Smooth muscle cell (in vitro differentiated cells): ENCODE results near the gene LDB2. TPM values are rescaled to one million over a fixed set of nuclear protein-coding genes. Genes with fewer than 3 reads are reported as not detected.

Experiments
- DNase-seq: peaks from one replicate; lab custom pipeline; 2025; ENCODE audit not compliant: unreplicated experiment; lab: John Stamatoyannopoulos, UW
- H2AFZ ChIP-seq: fragments of 200-600 bp; sonication (generic); 2 replicates; pipeline ENCODE4 v1.6.0; 2016; ENCODE audit warnings: antibody characterized with exemption, low read depth, mild to moderate bottlenecking
- H3F3A ChIP-seq: fragments of 200-600 bp; sonication (generic); 2 replicates; pipeline ENCODE4 v1.6.0; 2017; ENCODE audit warnings: antibody characterized with exemption, low read depth
- H3K27ac ChIP-seq: fragments of 200-600 bp; sonication (generic); 2 replicates; pipeline ENCODE4 v1.5.1; 2016; ENCODE audit warnings: low read depth, mild to moderate bottlenecking
- H3K27me3 ChIP-seq: fragments of 200-600 bp; sonication (generic); 2 replicates; pipeline ENCODE4 v1.6.1; 2016; ENCODE audit warnings: low read depth, mild to moderate bottlenecking
- H3K36me3 ChIP-seq: fragments of 200-600 bp; sonication (generic); 2 replicates; pipeline ENCODE4 v1.5.1; 2016; ENCODE audit warnings: low read depth
- H3K4me1 ChIP-seq: fragments of 200-600 bp; sonication (generic); 2 replicates; pipeline ENCODE4 v1.5.1; 2016; ENCODE audit warnings: low read depth
- H3K4me2 ChIP-seq: fragments of 200-600 bp; sonication (generic); 2 replicates; pipeline ENCODE4 v1.6.0; 2016; ENCODE audit warnings: mild to moderate bottlenecking
- H3K4me3 ChIP-seq: fragments of 200-600 bp; sonication (generic); 2 replicates; pipeline ENCODE4 v1.5.1; 2016; ENCODE audit warnings: mild to moderate bottlenecking
- H3K79me2 ChIP-seq: fragments of 200-600 bp; sonication (generic); 2 replicates; pipeline ENCODE4 v1.6.0; 2016; ENCODE audit warnings: low read depth, mild to moderate bottlenecking
- H3K9ac ChIP-seq: fragments of 200-600 bp; sonication (generic); 2 replicates; pipeline ENCODE4 v1.6.0; 2016; ENCODE audit warnings: low read depth
- H3K9me3 ChIP-seq: fragments of 200-600 bp; sonication (generic); replicated peaks from 2 replicates; pipeline ENCODE4 v1.5.1; 2016; ENCODE audit warnings: low read depth
- H4K20me1 ChIP-seq: fragments of 200-600 bp; sonication (generic); 2 replicates; pipeline ENCODE4 v1.6.0; 2016; ENCODE audit warnings: low read depth
- CTCF ChIP-seq: fragments of 200-600 bp; sonication (generic); IDR thresholded peaks from 2 replicates; pipeline ENCODE4 v1.5.1; 2017; ENCODE audit warnings: borderline replicate concordance, mild to moderate bottlenecking, antibody characterized with exemption; ENCODE audit not compliant: insufficient read depth, poor library complexity, severe bottlenecking
- WGBS: methylation state at CpG from one replicate; pipeline ENCODE4 v1.1.7; 2016; ENCODE audit warnings: low lambda C conversion rate; 5-methylcytosine and 5-hydroxymethylcytosine counted together
- polyA plus RNA-seq: library from polyadenylated mRNA; unstranded; fragments of >200 nt; fragmentation: Nextera tagmentation; extraction: Ambion mirVana; gene quantifications from 2 replicates; pipeline ENCODE4 v1.2.1, GENCODE V29; 2016
- total RNA-seq: library from RNA; depleted of rRNA; stranded (reverse); fragments of >200 nt; gene quantifications from 2 replicates; pipeline ENCODE4 v1.2.3, GENCODE V29; 2014

The LDB2 gene
- total and polyA plus RNA-seq, 2 experiments from 2014 or later = 30.6 to 61.5 TPM

- Histone ChIP-seq H3F3A (no peaks in the 10 kb centered on the region), H3K79me2 (peaks cover 5% of the 10 kb centered on the region), H4K20me1 (no peaks in the 10 kb centered on the region), H3K27ac (no peak overlapping the region), H3K27me3 (no peaks in the 10 kb centered on the region), H3K36me3 (no peaks in the 10 kb centered on the region), H3K4me2 (no peak overlapping the region), H3K9me3 (no peaks in the 10 kb centered on the region), H2AFZ (no peak overlapping the region), H3K4me3 (no peak overlapping the region), H3K9ac (no peak overlapping the region), H3K4me1 (peaks cover 18% of the 10 kb centered on the region)
- no peak for DNase-seq
- TF ChIP-seq CTCF = no peak
- WGBS = 93% methylated on average over 2 of the region's 2 CpGs
These were observed 51.8 kb downstream of the LDB2 start for GRCh38 chr4:16846540-16847117.

GRCh38 chr4:16844816-16845586 lies 53.4 kb downstream of the LDB2 start:
- Histone ChIP-seq H3K9me3 (no peaks in the 10 kb centered on the region), H3K4me3 (peak overlapping the region; percentile 1), H3K36me3 (no peaks in the 10 kb centered on the region), H3K4me2 (peak overlapping the region; percentile 56), H3F3A (no peaks in the 10 kb centered on the region), H4K20me1 (no peaks in the 10 kb centered on the region), H3K79me2 (no peaks in the 10 kb centered on the region), H3K27ac (peak overlapping the region; percentile 62), H3K4me1 (peaks cover 18% of the 10 kb centered on the region), H2AFZ (peak overlapping the region; percentile 64), H3K9ac (no peak overlapping the region), H3K27me3 (no peaks in the 10 kb centered on the region)
- 42% methylated on average over 6 of the region's 6 CpGs for WGBS
- no peak for TF ChIP-seq CTCF
- no peak for DNase-seq

- Histone ChIP-seq H3K4me1 (peaks cover 18% of the 10 kb centered on the region), H4K20me1 (no peaks in the 10 kb centered on the region), H3F3A (no peaks in the 10 kb centered on the region), H2AFZ (no peak overlapping the region), H3K9me3 (no peaks in the 10 kb centered on the region), H3K4me3 (peak overlapping the region; percentile 1), H3K36me3 (no peaks in the 10 kb centered on the region), H3K4me2 (peak overlapping the region; percentile 56), H3K79me2 (no peaks in the 10 kb centered on the region), H3K27ac (peak overlapping the region; percentile 62), H3K27me3 (no peaks in the 10 kb centered on the region), H3K9ac (no peak overlapping the region)
- 85% methylated on average over 6 of the region's 6 CpGs for WGBS
- no peak for DNase-seq
- no peak for TF ChIP-seq CTCF
These were observed 54.5 kb downstream of the LDB2 start for GRCh38 chr4:16843831-16844508.
